HG02610 (cell line): Measurements from ENCODE around the gene CERKL.
A peak's percentile ranks its signal among the peaks of the same experiment; 100 is the strongest.
"Not testable (repeated sequence)": the region's sequence is repeated elsewhere in the genome, so short reads cannot be mapped to it uniquely, and the experiment has no call there.

Source experiments
- ATAC-seq: cut with Tn5 transposase; IDR thresholded peaks from one replicate; pipeline ENCODE4 v1.9.1; 2021; ENCODE audit warnings: mild to moderate bottlenecking, moderate library complexity; ENCODE audit not compliant: unreplicated experiment

The CERKL gene, protein sequence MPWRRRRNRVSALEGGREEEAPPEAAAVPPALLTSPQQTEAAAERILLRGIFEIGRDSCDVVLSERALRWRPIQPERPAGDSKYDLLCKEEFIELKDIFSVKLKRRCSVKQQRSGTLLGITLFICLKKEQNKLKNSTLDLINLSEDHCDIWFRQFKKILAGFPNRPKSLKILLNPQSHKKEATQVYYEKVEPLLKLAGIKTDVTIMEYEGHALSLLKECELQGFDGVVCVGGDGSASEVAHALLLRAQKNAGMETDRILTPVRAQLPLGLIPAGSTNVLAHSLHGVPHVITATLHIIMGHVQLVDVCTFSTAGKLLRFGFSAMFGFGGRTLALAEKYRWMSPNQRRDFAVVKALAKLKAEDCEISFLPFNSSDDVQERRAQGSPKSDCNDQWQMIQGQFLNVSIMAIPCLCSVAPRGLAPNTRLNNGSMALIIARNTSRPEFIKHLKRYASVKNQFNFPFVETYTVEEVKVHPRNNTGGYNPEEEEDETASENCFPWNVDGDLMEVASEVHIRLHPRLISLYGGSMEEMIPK

DNA sequence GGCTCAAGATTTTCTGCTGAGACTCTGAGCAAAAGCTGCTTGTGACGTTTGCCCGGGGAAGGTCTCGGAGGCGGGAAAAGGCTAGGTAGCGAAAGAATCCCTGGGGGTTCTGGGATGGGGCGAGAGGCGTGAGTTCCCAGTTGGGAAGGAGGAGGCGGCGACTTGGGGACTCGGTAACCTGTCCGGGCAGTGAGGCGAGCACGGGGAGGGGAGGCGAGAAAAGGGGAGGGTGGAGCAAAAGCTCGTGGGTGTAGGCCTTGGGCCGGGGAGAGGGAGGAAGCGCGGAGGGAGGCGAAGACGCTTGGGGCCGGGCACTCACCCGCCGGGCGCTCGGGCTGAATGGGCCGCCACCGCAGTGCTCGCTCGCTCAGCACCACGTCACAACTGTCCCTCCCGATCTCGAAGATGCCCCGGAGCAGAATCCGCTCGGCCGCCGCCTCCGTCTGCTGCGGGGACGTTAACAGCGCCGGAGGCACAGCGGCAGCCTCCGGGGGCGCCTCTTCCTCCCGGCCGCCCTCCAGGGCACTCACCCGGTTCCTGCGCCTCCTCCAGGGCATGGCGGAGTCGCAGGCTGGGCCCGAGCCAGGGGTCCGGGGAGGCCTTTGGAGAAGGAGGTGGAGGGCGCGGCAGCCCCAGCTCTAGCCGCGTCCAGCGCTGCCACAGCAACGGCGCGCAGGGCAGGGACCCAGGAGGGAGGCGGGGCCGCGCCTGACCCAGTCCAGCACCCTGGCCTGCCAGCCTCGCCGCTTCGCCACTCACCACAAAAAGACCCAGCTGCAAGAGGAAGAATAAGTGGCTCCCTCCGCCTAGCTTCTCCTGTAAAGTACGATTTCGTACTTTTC is at the start of gene CERKL:
Gene CERKL (minus strand): TSS at position 656 of the 842 bp plus-strand sequence. CDS start 99 bp downstream, at position 557.
- ATAC-seq, result peak; percentile 94

DNA sequence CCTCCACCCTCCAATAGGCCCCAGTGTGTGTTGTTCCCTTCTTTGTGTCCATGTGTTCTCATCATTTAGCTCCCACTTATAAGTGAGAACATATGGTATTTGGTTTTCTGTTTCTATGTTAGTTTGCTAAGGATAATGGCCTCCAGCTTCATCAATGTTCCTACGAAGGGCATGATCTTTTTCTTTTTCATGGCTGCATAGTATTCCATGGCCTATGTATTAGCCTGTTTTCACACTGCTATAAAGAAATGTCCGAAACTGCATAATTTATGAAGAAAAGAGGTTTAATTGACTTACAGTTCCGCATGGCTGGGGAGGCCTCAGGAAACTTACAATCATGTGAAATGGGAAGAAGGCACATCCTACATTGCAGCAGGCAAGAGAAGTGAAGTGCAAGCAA is 45.6 kb upstream of the CERKL start:
- ATAC-seq, result not testable (repeated sequence)

DNA sequence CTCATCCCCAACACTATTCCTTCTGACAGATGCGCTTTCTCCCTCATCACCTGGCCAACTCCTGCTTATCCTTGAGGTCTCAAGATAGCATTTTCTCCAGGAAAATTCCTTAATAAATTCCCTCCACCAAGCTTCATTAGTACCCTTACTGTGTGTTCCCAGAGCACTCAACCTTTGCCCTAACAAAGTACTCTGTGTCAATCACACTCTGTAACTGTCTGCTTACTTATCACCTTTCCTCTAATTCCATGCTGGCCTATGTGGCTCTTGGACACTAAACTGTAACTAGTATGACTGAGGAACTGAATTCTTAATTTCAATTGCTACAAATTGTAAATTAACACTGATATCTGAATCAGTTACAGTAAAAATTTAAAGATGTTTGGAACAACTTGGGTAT is 41.3 kb upstream of the CERKL start:
- ATAC-seq, result no peak

DNA sequence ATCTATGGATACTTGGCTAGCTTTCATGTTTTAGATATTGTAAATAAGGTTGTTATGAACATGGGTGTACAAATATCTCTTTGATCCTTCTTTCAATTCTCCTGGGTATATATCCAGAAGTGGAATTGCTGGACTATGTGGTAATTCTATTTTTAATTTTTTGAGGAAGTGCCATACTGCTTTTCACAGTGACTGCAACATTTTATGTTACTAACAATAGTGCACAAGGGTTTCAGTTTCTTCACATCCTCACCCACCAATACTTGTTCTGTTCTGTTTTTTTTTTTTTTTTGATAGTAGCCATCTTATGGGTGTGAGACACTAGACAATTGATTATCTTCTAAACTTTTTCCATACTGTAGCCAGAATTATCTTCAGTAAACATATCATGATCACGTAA is 40.7 kb upstream of the CERKL start:
- ATAC-seq, result no peak

DNA sequence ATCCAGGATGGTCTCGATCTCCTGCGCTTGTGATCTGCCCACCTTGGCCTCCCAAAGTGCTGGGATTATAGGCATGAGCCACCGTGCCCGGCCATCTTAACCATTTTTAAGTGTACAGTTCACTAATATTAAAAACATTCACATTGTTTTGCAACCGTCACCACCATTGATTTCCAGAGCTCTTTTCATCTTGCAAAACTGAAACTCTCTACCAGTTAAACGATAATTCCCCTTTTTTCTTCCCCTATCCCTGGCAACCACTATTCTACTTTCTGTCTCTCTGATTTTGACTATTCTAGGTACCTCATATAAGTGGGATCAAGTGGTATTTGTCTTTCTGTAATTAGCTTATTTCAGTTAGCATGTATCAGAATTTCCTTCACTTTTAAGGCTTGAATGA is 40.2 kb upstream of the CERKL start:
- no peak for ATAC-seq

DNA sequence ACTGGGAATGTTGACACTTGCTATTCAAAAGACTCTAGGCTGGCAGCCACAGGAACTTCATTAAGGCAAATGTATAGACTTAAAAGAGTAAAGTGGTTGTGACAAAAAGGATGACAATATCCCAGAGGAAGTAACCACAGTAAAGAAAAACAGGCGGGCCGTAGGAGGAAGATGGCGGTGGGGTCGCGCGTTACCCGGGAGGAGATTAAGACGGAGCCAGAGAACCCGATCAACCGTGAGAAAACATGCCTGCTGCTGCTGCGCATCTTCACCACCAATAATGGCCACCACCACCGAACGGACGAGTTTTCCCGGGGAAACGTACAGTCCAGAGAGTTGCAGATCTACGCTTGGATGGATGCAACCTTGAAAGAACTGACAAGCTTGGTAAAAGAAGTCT is 37.4 kb upstream of the CERKL start:
- no peak for ATAC-seq

DNA sequence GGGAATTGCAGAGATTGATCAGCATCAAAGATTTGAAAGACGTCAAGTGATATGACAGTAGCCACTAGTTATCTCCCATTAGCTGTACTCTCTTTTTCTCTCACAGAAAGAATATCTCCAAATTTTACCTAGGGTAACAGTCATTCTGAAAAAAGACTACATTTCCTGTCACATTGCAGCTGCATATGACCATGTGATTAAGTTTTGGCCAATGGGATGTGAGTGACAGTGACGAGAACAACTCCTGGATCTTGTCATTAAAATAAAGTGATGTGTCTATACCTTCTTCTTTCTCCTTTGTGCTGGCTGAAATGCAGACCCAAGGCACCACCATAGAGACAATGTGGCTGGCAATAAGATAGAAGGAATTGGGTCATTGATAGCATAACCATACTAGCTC is 34.0 kb upstream of the CERKL start:
- no peak for ATAC-seq

DNA sequence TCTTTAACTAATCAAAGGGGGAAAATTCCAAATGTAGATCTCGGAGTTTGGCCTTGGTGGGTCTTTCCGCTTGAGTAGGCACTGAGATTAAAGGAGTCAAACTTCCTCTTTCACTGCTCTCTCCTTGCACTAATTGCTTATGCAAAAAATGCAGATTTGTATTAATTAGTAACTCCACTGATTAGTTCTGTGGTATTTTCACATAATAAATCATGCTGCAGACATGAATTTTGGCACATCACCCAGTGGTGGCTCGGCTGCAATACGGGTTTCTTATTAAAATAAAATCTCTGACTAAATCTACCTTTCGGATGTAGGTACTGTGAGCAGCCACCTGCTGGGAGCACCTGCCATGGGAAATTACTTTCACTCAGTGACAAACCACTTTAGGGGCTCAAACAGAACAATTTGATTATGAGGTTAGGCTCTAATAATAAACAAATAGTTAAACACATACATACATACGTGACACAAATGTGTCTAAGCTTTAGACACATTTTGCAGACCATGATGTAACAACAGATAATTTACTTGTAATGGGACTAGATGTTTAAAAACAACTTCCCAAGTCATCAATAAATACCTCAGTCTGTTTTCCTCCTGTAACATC is 29.8 kb upstream of the CERKL start:
- no peak for ATAC-seq

DNA sequence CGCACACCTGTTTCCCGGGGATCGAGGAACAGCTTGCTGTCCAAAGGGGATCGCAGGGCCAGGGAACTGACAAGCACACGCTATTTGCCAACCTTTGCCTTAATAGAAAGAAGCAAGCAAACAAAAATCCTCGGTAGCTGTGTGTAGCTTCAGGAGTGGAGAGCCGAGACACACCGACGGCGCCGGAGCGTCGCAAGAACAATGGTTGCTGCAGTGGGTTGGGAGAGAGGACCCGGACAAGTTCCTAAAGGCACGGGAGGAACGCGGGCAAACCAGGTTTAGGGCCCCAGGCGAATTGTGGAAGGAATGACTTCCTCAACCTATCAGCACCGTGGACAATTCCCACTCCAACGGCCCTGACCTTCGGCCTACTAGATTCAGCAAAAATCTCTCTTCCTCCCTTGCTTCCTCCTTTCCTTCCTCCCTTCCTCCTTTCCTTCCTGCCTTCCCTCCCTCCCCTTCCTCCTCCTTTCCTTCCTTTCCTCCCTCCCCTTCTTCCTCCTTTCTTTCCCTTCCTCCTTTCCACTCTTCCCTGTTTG is 28.3 kb upstream of the CERKL start:
- no peak for ATAC-seq

DNA sequence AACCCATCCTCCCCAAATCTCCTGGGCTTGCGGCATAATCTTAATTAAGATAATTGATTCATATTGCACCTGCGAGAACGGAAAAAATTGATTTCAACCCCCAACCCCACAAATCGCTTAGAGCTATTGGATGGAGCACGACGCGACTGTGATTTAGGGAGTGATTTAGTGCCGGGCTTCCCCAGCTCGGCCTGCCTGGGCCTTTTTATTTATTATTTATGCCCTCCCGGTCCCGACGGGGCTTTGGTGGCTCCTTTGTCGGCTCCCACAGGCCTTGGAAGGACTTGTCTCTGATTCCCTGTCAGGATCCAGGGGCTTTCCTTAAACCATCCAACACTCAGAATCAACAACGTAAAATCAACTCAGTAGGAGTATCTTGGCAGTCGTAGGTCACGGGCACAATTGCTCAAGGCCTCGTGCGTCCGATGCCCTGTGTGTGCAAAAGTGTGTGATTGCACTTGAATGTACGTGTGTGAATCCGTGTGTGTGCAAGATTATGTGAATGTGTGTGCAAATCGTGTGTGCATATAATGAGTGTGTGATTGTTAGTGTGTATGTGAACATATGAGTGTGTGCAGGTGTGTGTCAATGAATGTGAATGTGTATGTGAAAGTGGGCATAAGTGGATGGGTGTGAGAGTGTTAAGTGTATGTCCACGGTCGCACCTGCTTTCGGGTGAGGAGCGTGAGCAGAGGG is 27.7 kb upstream of the CERKL start:
- no peak for ATAC-seq

DNA sequence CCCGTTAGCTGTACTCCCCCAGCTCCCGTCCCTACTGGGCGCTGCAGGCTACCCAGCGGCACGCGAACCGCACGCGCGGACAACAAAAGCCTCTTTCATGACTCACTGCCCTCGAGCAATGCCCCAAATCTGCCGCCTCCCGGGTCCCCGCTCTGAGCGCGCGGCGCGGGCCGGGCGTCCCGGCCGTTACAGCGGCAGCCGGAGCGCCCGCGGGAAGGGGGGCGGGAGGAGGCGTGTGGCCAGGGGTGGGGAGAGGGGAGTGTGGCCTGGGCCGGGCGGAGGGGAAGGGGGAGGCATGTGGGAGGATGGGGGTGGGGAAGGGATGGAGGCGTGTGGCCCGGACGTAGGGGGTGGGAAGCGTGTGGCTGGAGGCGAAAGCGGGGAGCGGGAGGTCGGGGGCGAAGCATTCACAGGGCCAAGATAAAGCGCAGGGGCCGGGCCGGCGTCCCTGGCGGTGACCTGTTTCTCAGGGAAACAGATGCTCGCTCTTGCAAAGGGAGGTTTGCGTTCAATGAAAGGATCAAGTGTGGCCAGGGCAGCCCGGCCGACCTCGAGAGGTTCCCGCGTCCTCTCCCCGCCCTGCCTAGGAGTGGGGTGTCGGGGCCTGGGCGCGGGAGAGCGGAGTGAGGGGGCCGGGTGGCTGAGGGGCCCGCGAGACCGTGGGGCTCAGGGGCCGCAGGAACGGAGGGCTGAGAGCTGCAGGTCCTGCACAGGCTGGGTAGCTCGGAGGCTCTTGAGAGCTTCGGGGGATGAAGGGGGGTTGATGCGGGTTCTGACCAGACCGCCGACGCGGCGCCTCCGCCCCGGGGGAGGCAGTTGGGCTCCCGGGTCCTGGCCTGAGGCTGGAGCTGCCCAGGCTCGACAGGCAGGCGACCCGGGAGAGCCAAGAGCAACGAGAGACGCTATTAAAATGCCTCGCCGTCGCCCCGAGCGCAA is 26.9 kb upstream of the CERKL start:
- no peak for ATAC-seq

DNA sequence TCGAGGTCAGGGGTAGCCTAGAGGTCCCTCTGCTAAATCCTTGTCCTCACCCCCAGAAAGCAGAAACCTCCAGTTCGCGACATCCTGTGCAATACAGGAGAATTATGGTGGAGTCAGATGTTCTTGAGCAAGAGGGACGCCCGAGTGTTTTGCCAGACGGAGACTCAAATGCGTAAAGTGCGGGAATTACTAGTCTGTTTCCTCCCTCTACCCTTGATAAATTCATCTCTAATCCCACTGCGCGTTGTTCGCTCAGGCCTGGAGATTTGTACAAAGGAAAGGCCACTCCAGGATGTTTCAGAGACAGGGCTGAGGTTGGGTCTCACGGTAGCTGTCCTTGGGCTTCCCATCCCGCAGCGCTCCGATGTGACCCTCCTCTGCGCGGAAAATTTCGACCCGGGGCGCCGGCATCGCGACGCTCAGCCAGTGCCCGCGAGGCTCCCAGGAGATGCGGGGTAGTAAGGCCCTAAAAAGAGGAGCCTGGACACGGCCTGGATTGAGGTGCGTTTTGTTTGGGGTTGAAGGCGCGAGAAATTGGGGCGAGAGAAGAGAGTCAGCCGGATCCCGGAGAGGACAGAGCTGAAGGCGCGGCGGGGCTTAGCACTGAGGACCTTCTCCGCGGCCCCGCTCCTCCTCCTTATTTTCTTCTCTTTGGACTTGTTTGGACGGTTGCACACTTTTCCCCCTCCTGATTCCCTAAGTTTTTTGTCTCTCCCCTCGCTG is 26.1 kb upstream of the CERKL start:
- ATAC-seq, result no peak

DNA sequence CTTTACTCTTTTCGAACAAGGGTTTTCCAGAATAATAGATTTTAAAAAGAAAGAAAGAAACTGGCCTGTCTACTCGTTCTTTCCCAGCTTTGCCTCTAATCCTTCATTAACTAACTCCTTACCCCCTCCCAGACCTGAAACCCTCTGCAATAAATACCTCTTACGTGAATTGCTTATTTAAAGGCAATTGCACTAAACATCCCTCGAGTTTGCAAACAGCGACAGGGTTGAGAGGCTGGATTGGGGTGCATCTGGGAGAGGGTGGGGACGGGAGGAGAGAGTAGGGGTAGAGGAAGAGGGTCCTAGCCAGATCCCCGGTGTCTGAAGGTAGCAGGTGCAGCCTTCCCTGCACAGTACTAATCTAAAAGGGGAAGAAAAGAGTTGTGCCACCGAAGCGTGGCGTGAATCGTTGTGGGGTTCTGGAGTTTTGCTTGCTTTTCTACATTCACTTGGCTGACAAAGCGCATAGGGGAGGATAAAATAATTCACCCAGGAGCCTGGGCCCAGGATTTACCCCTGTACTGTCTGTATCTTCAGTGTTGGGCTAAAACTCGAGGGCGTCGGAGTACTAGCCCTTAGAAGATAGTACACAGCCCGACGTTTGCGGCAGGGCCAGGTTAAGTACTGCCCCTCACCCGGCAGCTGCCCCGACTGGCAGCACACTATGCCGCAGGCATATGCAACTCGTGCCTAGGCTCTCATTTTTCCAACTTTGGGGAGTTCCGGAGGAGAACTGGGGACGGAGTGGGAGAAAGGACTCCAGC is 25.3 kb upstream of the CERKL start:
- ATAC-seq, result no peak

DNA sequence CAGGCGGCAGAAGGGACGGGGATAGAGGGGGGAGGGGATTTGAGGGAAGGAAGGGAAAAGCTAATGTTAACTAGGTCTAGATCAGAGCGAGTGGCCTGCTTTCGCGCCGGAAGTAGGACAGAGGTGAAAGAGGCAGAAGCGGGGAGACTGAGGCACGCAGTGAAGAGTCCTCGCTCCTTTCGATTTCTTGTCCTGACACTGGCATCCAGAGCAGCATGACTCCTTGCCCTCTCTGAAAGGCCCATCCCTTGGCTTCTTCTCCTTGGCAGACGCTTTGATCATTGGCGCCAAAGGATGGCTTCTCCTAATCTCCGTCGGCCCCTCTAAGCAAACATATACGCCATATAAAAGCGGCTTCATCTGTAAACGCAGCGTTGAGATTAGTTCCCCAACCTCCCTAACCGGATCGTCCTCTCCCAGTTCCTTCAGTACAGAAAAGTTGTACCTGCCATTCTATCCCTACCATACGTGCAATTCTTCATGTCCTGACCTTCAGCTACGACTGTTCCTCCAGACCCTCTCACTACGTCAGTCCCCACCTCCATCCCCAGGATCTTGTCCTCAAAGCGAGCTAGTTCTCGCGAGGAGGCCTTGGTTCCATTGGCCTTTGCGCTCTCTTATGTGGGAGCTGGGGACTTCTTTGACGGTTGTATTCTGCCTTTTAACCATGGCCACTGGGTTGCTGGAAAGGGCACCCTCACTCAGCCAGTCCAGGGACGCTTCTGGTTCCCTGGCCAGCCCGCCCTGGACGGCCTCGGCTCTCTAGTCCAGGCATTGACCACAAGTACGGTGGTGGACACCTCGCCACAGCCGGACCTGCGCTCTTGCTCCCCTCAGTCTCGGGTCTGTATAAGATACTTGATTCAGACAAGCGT is 24.3 kb upstream of the CERKL start:
- no peak for ATAC-seq

DNA sequence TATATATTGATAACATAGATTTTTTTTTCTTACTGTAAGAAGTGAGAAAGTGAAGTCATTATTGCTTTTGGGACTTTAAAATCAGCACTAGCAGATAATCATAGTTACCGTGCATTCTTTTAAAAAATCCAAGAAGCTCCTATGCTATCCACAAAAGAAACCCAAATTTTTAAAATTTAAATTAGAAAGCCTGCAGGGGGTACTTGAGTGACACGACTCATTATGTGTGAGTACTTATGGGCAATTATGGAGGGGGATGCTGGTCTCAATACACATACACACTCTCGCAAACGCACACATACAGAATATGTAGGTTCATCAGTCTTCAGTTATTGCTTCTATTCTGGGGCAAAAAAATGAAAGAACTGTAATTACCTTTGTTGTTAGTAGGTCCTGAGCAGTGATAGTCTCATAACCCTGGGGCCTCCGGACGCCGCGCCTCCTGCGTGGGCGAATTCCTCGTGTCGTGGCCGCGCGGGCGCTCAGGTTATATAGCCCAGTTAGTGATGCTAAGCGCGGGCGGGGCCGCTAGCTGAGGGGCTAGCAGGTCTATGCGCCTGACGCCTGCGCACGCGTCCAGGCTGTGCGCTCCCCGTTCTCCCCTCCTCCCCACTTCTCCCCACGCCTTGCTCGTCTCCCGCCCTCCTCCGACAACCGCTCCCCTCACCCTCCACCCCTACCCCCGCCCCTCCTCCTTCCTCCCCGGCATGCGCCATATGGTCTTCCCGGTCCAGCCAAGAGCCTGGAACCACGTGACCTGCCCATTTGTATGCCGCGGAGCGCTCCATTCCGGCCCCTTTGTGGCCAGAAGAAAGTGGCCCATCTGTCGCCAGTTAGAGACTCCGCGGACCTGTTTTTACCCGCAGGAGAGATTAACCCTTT is 23.4 kb upstream of the CERKL start, which contains the start of gene NEUROD1:
Gene NEUROD1 (minus strand): TSS at position 463 of the 882 bp plus-strand sequence. CDS start 1,657 bp downstream, outside the sequence.
- no peak for ATAC-seq

DNA sequence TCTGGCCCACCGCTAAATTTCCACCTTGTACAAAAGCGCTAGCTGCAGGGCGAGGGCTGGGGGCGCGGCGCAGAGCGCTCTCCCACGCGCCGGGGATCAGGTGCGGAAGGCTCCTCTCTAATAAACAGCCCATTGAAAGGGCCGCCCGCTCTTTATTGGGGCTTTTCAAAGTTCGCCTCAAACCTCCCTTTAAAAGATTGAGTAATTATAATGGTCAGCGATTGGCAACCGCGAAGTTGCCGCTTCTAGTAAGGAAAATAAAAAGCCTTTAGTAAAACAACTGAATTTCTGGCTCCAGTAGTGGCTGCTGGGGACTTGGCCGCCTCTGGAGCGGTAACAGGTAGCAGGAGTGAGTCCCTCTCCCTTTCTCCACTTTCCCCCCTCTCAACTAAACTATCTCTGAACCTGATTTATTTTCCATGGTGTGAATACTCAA is 22.7 kb upstream of the CERKL start:
- ATAC-seq, result no peak
